ENCODE data around the gene SLC47A1. TPM values are rescaled to one million over a fixed set of nuclear protein-coding genes. Genes with fewer than 3 reads are reported as not detected.

The SLC47A1 gene
- total and polyA plus RNA-seq, 9 of the 15 experiments (the other 6 are each of a cell fraction or from before 2014, with no cell fraction given) = not detected

GRCh38 chr17:19569785-19570543 lies 36.3 kb downstream of the SLC47A1 start:
- ChIA-PET CTCF (ENCODE audit: low intra/inter-chr PET ratio) (no interaction called here), POLR2A (no interaction called here)
- intact Hi-C loops (cut with micrococcal nuclease) (no loop called here), in situ Hi-C loops (cut with MboI) (no loop called here)
- ATAC-seq = no peak
- H3K36me3 ChIP-seq (ENCODE audit: control insufficient read depth, insufficient read depth, low read length) = no peaks in the 10 kb centered on the region
- H3K27ac ChIP-seq (ENCODE audit: extremely low read depth, low read depth, low read length) = no peak overlapping the region
- WGBS (ENCODE audit: insufficient coverage, low coverage, missing lambda C conversion rate) = 0% methylated on average over 3 of the region's 3 CpGs
- no peaks in the 10 kb centered on the region for H3K79me2 ChIP-seq (ENCODE audit: control insufficient read depth, insufficient read depth, low read length)
- H2AFZ ChIP-seq (ENCODE audit: low read depth, low read length) = no peak overlapping the region
- H3K4me1 ChIP-seq (replicated peaks in 1 of 2; ENCODE audit: control insufficient read depth in 2 of 2, insufficient read depth in 2 of 2, low read length in 2 of 2) = no peaks in the 10 kb centered on the region
- no peak overlapping the region for H3K9ac ChIP-seq (ENCODE audit: insufficient read depth in 1 of 2, low read depth in 2 of 2, low read length in 2 of 2)
- FAIRE-seq = no peak
- no TSS peak for BruUV-seq (replicated peaks)
- H4K20me1 ChIP-seq (replicated peaks; ENCODE audit: control insufficient read depth, insufficient read depth, low read length) = no peaks in the 10 kb centered on the region
- H3K4me3 ChIP-seq = no peak overlapping the region
- TF ChIP-seq HBP1 (CRISPR knock-in tag; IDR thresholded peaks at IDR 0.05) = no peak
- no peak for TF ChIP-seq BCOR (IDR thresholded peaks at IDR 0.05)
- TF ChIP-seq PHF8 (IDR thresholded peaks at IDR 0.05; ENCODE audit: borderline replicate concordance, low read length) = no peak
- no peak for TF ChIP-seq ETV5 (CRISPR knock-in tag; IDR thresholded peaks at IDR 0.05; ENCODE audit: low read depth)
- no peak for TF ChIP-seq TAF9B (IDR thresholded peaks at IDR 0.05; ENCODE audit: partially characterized antibody)
- TF ChIP-seq KHSRP (IDR thresholded peaks at IDR 0.05) = no peak
- TF ChIP-seq PHF21A (IDR thresholded peaks at IDR 0.05; ENCODE audit: borderline replicate concordance, low read depth) = no peak
- no peak for TF ChIP-seq CCAR2 (IDR thresholded peaks at IDR 0.05; ENCODE audit: low read depth, low read length)
- no peak for TF ChIP-seq HMG20B (CRISPR knock-in tag; IDR thresholded peaks at IDR 0.05)
- no peak for TF ChIP-seq ATF7 (IDR thresholded peaks at IDR 0.05)
- no peak for TF ChIP-seq ZNF512 (tag; IDR thresholded peaks at IDR 0.05)
- TF ChIP-seq ATF6 (CRISPR knock-in tag; IDR thresholded peaks at IDR 0.05) = no peak
- TF ChIP-seq HNRNPLL (IDR thresholded peaks at IDR 0.05; ENCODE audit: low read depth, low read length, poor library complexity, severe bottlenecking) = no peak
- TF ChIP-seq ZNF717 (CRISPR knock-in tag; IDR thresholded peaks at IDR 0.05) = no peak
- TF ChIP-seq CBX1 (IDR thresholded peaks at IDR 0.05; ENCODE audit: low read depth) = no peak
- TF ChIP-seq XRCC3 (IDR thresholded peaks at IDR 0.05) = no peak
- TF ChIP-seq MEF2D (tag; conservative IDR thresholded peaks at IDR 0.05; ENCODE audit: low read depth) = no peak
- no peak for TF ChIP-seq ZNF551 (CRISPR knock-in tag; IDR thresholded peaks at IDR 0.05)
- no peak for DNase-seq (ENCODE audit: extremely low read depth in 1 of 4, low spot score in 3 of 4)
- H3K9me1 ChIP-seq (ENCODE audit: control insufficient read depth, insufficient read depth, low read length) = no peaks in the 10 kb centered on the region
- H3K4me2 ChIP-seq (ENCODE audit: insufficient read depth, low read length) = no peak overlapping the region
- peaks cover 0 to 10% of the 10 kb centered on the region in 2 experiments; a peak in 3 of 5 replicates for H3K27me3 ChIP-seq (ENCODE audit: control insufficient read depth in 2 of 2, insufficient read depth in 2 of 2, low read length in 2 of 2)
- no peaks in the 10 kb centered on the region for H3K9me3 ChIP-seq (replicated peaks; ENCODE audit: control insufficient read depth, insufficient read depth, low read depth, low read length)

Data from K562 (cell line).